Measurements from ENCODE around the gene NETO2.

Gene NETO2

GRCh38 chr16:47055136-47055885 lies 88.4 kb downstream of the NETO2 start:
- no peaks in the 10 kb centered on the region for H3K27me3 ChIP-seq (ENCODE audit: control insufficient read depth, insufficient read depth, low read length)
- no peak overlapping the region for H3K27ac ChIP-seq (ENCODE audit: low read depth, low read length)
- no peaks in the 10 kb centered on the region for H3K36me3 ChIP-seq (ENCODE audit: control insufficient read depth, insufficient read depth, low read length)
- H3K4me3 ChIP-seq (ENCODE audit: low read depth, low read length) = no peak overlapping the region
- H3K4me1 ChIP-seq (ENCODE audit: control insufficient read depth, insufficient read depth, low read length) = no peaks in the 10 kb centered on the region
- no peaks in the 10 kb centered on the region for H3K9me3 ChIP-seq (ENCODE audit: control insufficient read depth, insufficient read depth, low read length)
- no peak overlapping the region for H3K9ac ChIP-seq (ENCODE audit: low read depth, low read length)

- Histone ChIP-seq H3K4me1 (ENCODE audit: control insufficient read depth, insufficient read depth, low read length) (no peaks in the 10 kb centered on the region), H3K9ac (ENCODE audit: low read depth, low read length) (no peak overlapping the region), H3K4me3 (ENCODE audit: low read depth, low read length) (no peak overlapping the region), H3K36me3 (ENCODE audit: control insufficient read depth, insufficient read depth, low read length) (no peaks in the 10 kb centered on the region), H3K27ac (ENCODE audit: low read depth, low read length) (no peak overlapping the region), H3K27me3 (ENCODE audit: control insufficient read depth, insufficient read depth, low read length) (no peaks in the 10 kb centered on the region), H3K9me3 (ENCODE audit: control insufficient read depth, insufficient read depth, low read length) (no peaks in the 10 kb centered on the region)
Observed at GRCh38 chr16:47054306-47054705, 89.4 kb downstream of the NETO2 start.

GRCh38 chr16:47053895-47054294 lies 89.8 kb downstream of the NETO2 start:
- no peaks in the 10 kb centered on the region for H3K4me1 ChIP-seq (ENCODE audit: control insufficient read depth, insufficient read depth, low read length)
- H3K27ac ChIP-seq (ENCODE audit: low read depth, low read length) = no peak overlapping the region
- no peaks in the 10 kb centered on the region for H3K27me3 ChIP-seq (ENCODE audit: control insufficient read depth, insufficient read depth, low read length)
- no peak overlapping the region for H3K4me3 ChIP-seq (ENCODE audit: low read depth, low read length)
- H3K9me3 ChIP-seq (ENCODE audit: control insufficient read depth, insufficient read depth, low read length) = no peaks in the 10 kb centered on the region
- H3K36me3 ChIP-seq (ENCODE audit: control insufficient read depth, insufficient read depth, low read length) = no peaks in the 10 kb centered on the region
- no peak overlapping the region for H3K9ac ChIP-seq (ENCODE audit: low read depth, low read length)

GRCh38 chr16:47052666-47053640 lies 90.8 kb downstream of the NETO2 start:
- H3K27me3 ChIP-seq (ENCODE audit: control insufficient read depth, insufficient read depth, low read length) = no peaks in the 10 kb centered on the region
- H3K9ac ChIP-seq (ENCODE audit: low read depth, low read length) = no peak overlapping the region
- H3K4me3 ChIP-seq (ENCODE audit: low read depth, low read length) = no peak overlapping the region
- H3K27ac ChIP-seq (ENCODE audit: low read depth, low read length) = no peak overlapping the region
- H3K9me3 ChIP-seq (ENCODE audit: control insufficient read depth, insufficient read depth, low read length) = no peaks in the 10 kb centered on the region
- no peaks in the 10 kb centered on the region for H3K4me1 ChIP-seq (ENCODE audit: control insufficient read depth, insufficient read depth, low read length)
- no peaks in the 10 kb centered on the region for H3K36me3 ChIP-seq (ENCODE audit: control insufficient read depth, insufficient read depth, low read length)

- H3K27me3 ChIP-seq (ENCODE audit: control insufficient read depth, insufficient read depth, low read length) = no peaks in the 10 kb centered on the region
- H3K9ac ChIP-seq (ENCODE audit: low read depth, low read length) = no peak overlapping the region
- no peaks in the 10 kb centered on the region; the same call in 1 of the 2 replicates for H3K4me1 ChIP-seq (ENCODE audit: control insufficient read depth, insufficient read depth, low read length)
- H3K9me3 ChIP-seq (ENCODE audit: control insufficient read depth, insufficient read depth, low read length) = no peaks in the 10 kb centered on the region
- H3K4me3 ChIP-seq (ENCODE audit: low read depth, low read length) = no peak overlapping the region
- H3K36me3 ChIP-seq (ENCODE audit: control insufficient read depth, insufficient read depth, low read length) = no peaks in the 10 kb centered on the region
- H3K27ac ChIP-seq (ENCODE audit: low read depth, low read length) = no peak overlapping the region
Observed at GRCh38 chr16:47051031-47051430, 92.7 kb downstream of the NETO2 start.

GRCh38 chr16:47049901-47050583 lies 93.7 kb downstream of the NETO2 start:
- Histone ChIP-seq H3K4me1 (ENCODE audit: control insufficient read depth, insufficient read depth, low read length) (no peaks in the 10 kb centered on the region; the same call in 1 of the 2 replicates), H3K36me3 (ENCODE audit: control insufficient read depth, insufficient read depth, low read length) (no peaks in the 10 kb centered on the region), H3K4me3 (ENCODE audit: low read depth, low read length) (no peak overlapping the region), H3K9me3 (ENCODE audit: control insufficient read depth, insufficient read depth, low read length) (no peaks in the 10 kb centered on the region), H3K9ac (ENCODE audit: low read depth, low read length) (no peak overlapping the region), H3K27ac (ENCODE audit: low read depth, low read length) (no peak overlapping the region), H3K27me3 (ENCODE audit: control insufficient read depth, insufficient read depth, low read length) (no peaks in the 10 kb centered on the region)

GRCh38 chr16:47047524-47048203 lies 96.1 kb downstream of the NETO2 start:
- Histone ChIP-seq H3K9me3 (ENCODE audit: control insufficient read depth, insufficient read depth, low read length) (no peaks in the 10 kb centered on the region), H3K27ac (ENCODE audit: low read depth, low read length) (no peak overlapping the region), H3K4me3 (ENCODE audit: low read depth, low read length) (no peak overlapping the region), H3K27me3 (ENCODE audit: control insufficient read depth, insufficient read depth, low read length) (no peaks in the 10 kb centered on the region), H3K9ac (ENCODE audit: low read depth, low read length) (no peak overlapping the region), H3K36me3 (ENCODE audit: control insufficient read depth, insufficient read depth, low read length) (no peaks in the 10 kb centered on the region), H3K4me1 (ENCODE audit: control insufficient read depth, insufficient read depth, low read length) (no peaks in the 10 kb centered on the region; the same call in 1 of the 2 replicates)

- no peak overlapping the region for H3K27ac ChIP-seq (ENCODE audit: low read depth, low read length)
- H3K4me1 ChIP-seq (ENCODE audit: control insufficient read depth, insufficient read depth, low read length) = no peaks in the 10 kb centered on the region; the same call in 1 of the 2 replicates
- no peaks in the 10 kb centered on the region for H3K27me3 ChIP-seq (ENCODE audit: control insufficient read depth, insufficient read depth, low read length)
- H3K36me3 ChIP-seq (ENCODE audit: control insufficient read depth, insufficient read depth, low read length) = no peaks in the 10 kb centered on the region
- H3K9ac ChIP-seq (ENCODE audit: low read depth, low read length) = no peak overlapping the region
- no peaks in the 10 kb centered on the region for H3K9me3 ChIP-seq (ENCODE audit: control insufficient read depth, insufficient read depth, low read length)
- no peak overlapping the region for H3K4me3 ChIP-seq (ENCODE audit: low read depth, low read length)
Observed at GRCh38 chr16:47046726-47047523, 96.8 kb downstream of the NETO2 start.

- H3K9me3 ChIP-seq (ENCODE audit: control insufficient read depth, insufficient read depth, low read length) = no peaks in the 10 kb centered on the region
- no peaks in the 10 kb centered on the region for H3K27me3 ChIP-seq (ENCODE audit: control insufficient read depth, insufficient read depth, low read length)
- H3K9ac ChIP-seq (ENCODE audit: low read depth, low read length) = no peak overlapping the region
- no peaks in the 10 kb centered on the region for H3K36me3 ChIP-seq (ENCODE audit: control insufficient read depth, insufficient read depth, low read length)
- no peaks in the 10 kb centered on the region; the same call in 1 of the 2 replicates for H3K4me1 ChIP-seq (ENCODE audit: control insufficient read depth, insufficient read depth, low read length)
- no peak overlapping the region for H3K27ac ChIP-seq (ENCODE audit: low read depth, low read length)
- H3K4me3 ChIP-seq (ENCODE audit: low read depth, low read length) = no peak overlapping the region
Observed at GRCh38 chr16:47045459-47045858, 98.3 kb downstream of the NETO2 start.

- Histone ChIP-seq H3K9me3 (ENCODE audit: control insufficient read depth, insufficient read depth, low read length) (no peaks in the 10 kb centered on the region), H3K36me3 (ENCODE audit: control insufficient read depth, insufficient read depth, low read length) (no peaks in the 10 kb centered on the region), H3K27ac (ENCODE audit: low read depth, low read length) (no peak overlapping the region), H3K27me3 (ENCODE audit: control insufficient read depth, insufficient read depth, low read length) (no peaks in the 10 kb centered on the region), H3K4me1 (ENCODE audit: control insufficient read depth, insufficient read depth, low read length) (no peaks in the 10 kb centered on the region; the same call in 1 of the 2 replicates), H3K9ac (ENCODE audit: low read depth, low read length) (no peak overlapping the region), H3K4me3 (ENCODE audit: low read depth, low read length) (no peak overlapping the region)
Observed at GRCh38 chr16:47045023-47045422, 98.7 kb downstream of the NETO2 start.
